H1 (cell line): ENCODE measurements around the gene POPDC3. TPM values are rescaled to one million over a fixed set of nuclear protein-coding genes. Genes with fewer than 3 reads are reported as not detected.

Experiments used
- CTCF ChIA-PET: fragments of 300-600 bp; sonication (Branson Sonifier 250); formaldehyde crosslinking; loops from one replicate; lab custom pipeline; 2021; ENCODE audit not compliant: partially characterized antibody; lab: Charles Lee
- POLR2A ChIA-PET: fragments of 300-600 bp; sonication (Branson Sonifier 250); formaldehyde crosslinking; loops from one replicate; lab custom pipeline; 2021; ENCODE audit warnings: inconsistent platforms; ENCODE audit not compliant: partially characterized antibody; lab: Charles Lee
- DNase-seq, 2 experiments: peaks; one replicate each; pipeline versions ENCODE4 v3.0.0 to v3.0.0-alpha.2; 2010 to 2022; ENCODE audit warnings: low spot score in 2 of 2, low read depth in 1 of 2, mixed read lengths in 1 of 2
- FAIRE-seq: peaks from 2 replicates; lab custom pipeline; 2011; peaks lifted over from hg19 to GRCh38; lab: Jason Lieb, UNC
- H2AFZ ChIP-seq: 2 replicates; pipeline ENCODE4 v1.8.1; 2012; ENCODE audit warnings: low read length, inconsistent platforms
- H2AK5ac ChIP-seq: 2 replicates; pipeline ENCODE4 v1.6.1; 2013; ENCODE audit warnings: low read depth, low read length
- H2BK120ac ChIP-seq: replicated peaks from 2 replicates; pipeline ENCODE3; 2013; ENCODE audit warnings: low read depth, low read length, inconsistent platforms
- H2BK12ac ChIP-seq: 2 replicates; pipeline ENCODE4 v1.6.1; 2013; ENCODE audit warnings: low read depth, low read length
- H2BK15ac ChIP-seq: 2 replicates; pipeline ENCODE4 v1.6.1; 2013; ENCODE audit warnings: low read length
- H2BK20ac ChIP-seq: 2 replicates; pipeline ENCODE4 v1.6.1; 2013; ENCODE audit warnings: low read length
- H2BK5ac ChIP-seq: 2 replicates; pipeline ENCODE4 v1.6.1; 2013; ENCODE audit warnings: low read depth, low read length
- H3K14ac ChIP-seq: 2 replicates; pipeline ENCODE4 v1.6.1; 2013; ENCODE audit warnings: inconsistent platforms; ENCODE audit not compliant: insufficient read length
- H3K18ac ChIP-seq: 2 replicates; pipeline ENCODE4 v1.6.1; 2013; ENCODE audit warnings: low read length; ENCODE audit errors: extremely low read depth
- H3K23ac ChIP-seq: 2 replicates; pipeline ENCODE4 v1.6.1; 2013; ENCODE audit warnings: inconsistent platforms; ENCODE audit not compliant: insufficient read length
- H3K23me2 ChIP-seq: 2 replicates; pipeline ENCODE4 v1.6.1; 2013; ENCODE audit warnings: low read depth, low read length
- H3K27ac ChIP-seq: 2 replicates; pipeline ENCODE4 v1.6.1; 2011; ENCODE audit warnings: low read depth, low read length, inconsistent platforms
- H3K27me3 ChIP-seq, 4 experiments: replicated peaks in 1 of 4; 1 replicate in 1 of 4; 2 replicates in 3 of 4; pipeline versions ENCODE4 v1.6.1 to v1.8.1; 2011 to 2013; ENCODE audit warnings: low read length in 3 of 4, mild to moderate bottlenecking in 3 of 4, inconsistent platforms in 2 of 4, mixed read lengths in 2 of 4, moderate library complexity in 1 of 4; ENCODE audit not compliant: control insufficient read depth in 3 of 4, insufficient read depth in 3 of 4; ENCODE audit errors: extremely low read depth in 1 of 4
- H3K36me3 ChIP-seq, 4 experiments: 2 replicates each; pipeline versions ENCODE4 v1.6.1 to v1.8.1; 2011 to 2013; ENCODE audit warnings: mild to moderate bottlenecking in 4 of 4, low read length in 3 of 4, moderate library complexity in 2 of 4, control low read depth in 1 of 4, inconsistent platforms in 1 of 4; ENCODE audit not compliant: insufficient read depth in 4 of 4, control insufficient read depth in 2 of 4
- H3K4ac ChIP-seq: replicated peaks from 2 replicates; pipeline ENCODE3; 2013; ENCODE audit warnings: low read length, low read depth, mixed read lengths, inconsistent platforms; ENCODE audit not compliant: insufficient read length
- H3K4me1 ChIP-seq, 4 experiments: replicated peaks in 1 of 4; 1 replicate in 1 of 4; 2 replicates in 3 of 4; pipeline versions ENCODE4 v1.6.1 to v1.8.1; 2011 to 2013; ENCODE audit warnings: low read length in 3 of 4, inconsistent platforms in 2 of 4, mixed read lengths in 1 of 4; ENCODE audit not compliant: insufficient read depth in 4 of 4, control insufficient read depth in 3 of 4
- H3K4me2 ChIP-seq, 2 experiments: 2 replicates each; pipeline versions ENCODE4 v1.6.1 to v1.8.1; 2011 to 2013; ENCODE audit warnings: low read depth in 2 of 2, low read length in 2 of 2, control low read depth in 1 of 2, inconsistent platforms in 1 of 2, mild to moderate bottlenecking in 1 of 2; ENCODE audit not compliant: insufficient read depth in 1 of 2
- H3K4me3 ChIP-seq, 4 experiments: fragments of 200-600, 300-600 bp in 1 of 4; sonication (generic), shearing (Covaris generic), sonication (Bioruptor Twin) in 1 of 4; 2 replicates each; pipeline versions ENCODE4 v1.5.1 to v1.8.1; 2011 to 2016; ENCODE audit warnings: low read length in 4 of 4, low read depth in 3 of 4, control low read depth in 2 of 4, inconsistent platforms in 2 of 4, mild to moderate bottlenecking in 2 of 4, mixed read lengths in 1 of 4, moderate library complexity in 1 of 4; ENCODE audit not compliant: insufficient read depth in 2 of 4; ENCODE audit errors: extremely low read depth in 1 of 4
- H3K56ac ChIP-seq: replicated peaks from 2 replicates; pipeline ENCODE3; 2013; ENCODE audit warnings: low read depth, mild to moderate bottlenecking, mixed read lengths, low read length, inconsistent platforms; ENCODE audit not compliant: insufficient read length
- H3K79me1 ChIP-seq: 2 replicates; pipeline ENCODE4 v1.6.1; 2013; ENCODE audit warnings: low read depth, low read length, control low read depth
- H3K79me2 ChIP-seq, 2 experiments: 2 replicates each; pipeline versions ENCODE4 v1.6.1 to v1.8.1; 2012 to 2013; ENCODE audit warnings: low read length in 2 of 2, mild to moderate bottlenecking in 2 of 2, inconsistent platforms in 1 of 2; ENCODE audit not compliant: insufficient read depth in 2 of 2, control insufficient read depth in 1 of 2
- H3K9ac ChIP-seq, 4 experiments: replicated peaks in 1 of 4; 1 replicate in 1 of 4; 2 replicates in 3 of 4; pipeline versions ENCODE4 v1.6.1 to v1.8.1; 2011 to 2013; ENCODE audit warnings: low read depth in 3 of 4, low read length in 3 of 4, control low read depth in 2 of 4, mild to moderate bottlenecking in 2 of 4, moderate library complexity in 2 of 4, inconsistent platforms in 1 of 4; ENCODE audit errors: extremely low read depth in 1 of 4
- H3K9me3 ChIP-seq, 2 experiments: 2 replicates each; pipeline versions ENCODE4 v1.6.1 to v1.8.1; 2012 to 2013; ENCODE audit warnings: mild to moderate bottlenecking in 2 of 2, moderate library complexity in 2 of 2, control low read depth in 1 of 2, inconsistent platforms in 1 of 2, low read depth in 1 of 2, low read length in 1 of 2, mixed read lengths in 1 of 2; ENCODE audit not compliant: insufficient read depth in 2 of 2
- H4K20me1 ChIP-seq, 2 experiments: replicated peaks in 1 of 2; 2 replicates each; pipeline versions ENCODE3 to v1.8.1; 2011 to 2013; ENCODE audit warnings: inconsistent platforms in 2 of 2, low read length in 2 of 2, mild to moderate bottlenecking in 1 of 2; ENCODE audit not compliant: insufficient read depth in 2 of 2, control insufficient read depth in 1 of 2
- H4K5ac ChIP-seq: 2 replicates; pipeline ENCODE4 v1.6.1; 2013; ENCODE audit warnings: low read length, low read depth, mixed read lengths, inconsistent platforms; ENCODE audit not compliant: insufficient read length
- H4K8ac ChIP-seq: 2 replicates; pipeline ENCODE4 v1.8.0; 2013; ENCODE audit warnings: mild to moderate bottlenecking, moderate library complexity, low read length, inconsistent platforms; ENCODE audit not compliant: insufficient read depth; ENCODE audit errors: extremely low read depth
- H4K91ac ChIP-seq: replicated peaks from 2 replicates; pipeline ENCODE3; 2013; ENCODE audit warnings: low read length, mixed read lengths, inconsistent platforms; ENCODE audit not compliant: insufficient read length
- ASH2L ChIP-seq: fragments of 200-600, 300-600 bp; sonication (generic); IDR thresholded peaks from one replicate; pipeline ENCODE4 v1.7.1; 2017; ENCODE audit warnings: low read length
- CHD2 ChIP-seq: IDR thresholded peaks from 2 replicates; pipeline ENCODE4 v1.6.1; 2012; ENCODE audit warnings: low read length, improper control_type of control experiment
- E2F6 ChIP-seq: IDR thresholded peaks from 2 replicates; pipeline ENCODE4 v1.6.1; 2012; ENCODE audit warnings: inconsistent platforms
- KDM1A ChIP-seq: fragments of 200-600, 300-600 bp; sonication (generic); IDR thresholded peaks from 2 replicates; pipeline ENCODE4 v1.7.1; 2016; ENCODE audit warnings: mild to moderate bottlenecking, low read length, borderline replicate concordance
- KDM4A ChIP-seq: IDR thresholded peaks from one replicate; pipeline ENCODE4 v1.7.1; 2012; ENCODE audit warnings: low read depth, mild to moderate bottlenecking, moderate library complexity, low read length, inconsistent platforms; ENCODE audit not compliant: severe bottlenecking
- RXRA ChIP-seq: IDR thresholded peaks from 2 replicates; pipeline ENCODE4 v1.6.1; 2011; ENCODE audit warnings: low read depth, mild to moderate bottlenecking, low read length, moderate library complexity; ENCODE audit not compliant: insufficient read depth
- SUZ12 ChIP-seq: fragments of 200-600 bp; sonication (generic); IDR thresholded peaks from 2 replicates; pipeline ENCODE4 v1.6.1; 2012; ENCODE audit warnings: mild to moderate bottlenecking, inconsistent platforms, low read length, moderate library complexity, mixed read lengths
- WGBS, 2 experiments: shearing (Covaris generic) in 1 of 2; methylation state at CpG; one replicate each; pipeline versions ENCODE4 v1.1.6 to v1.1.7; 2013 to 2015; ENCODE audit warnings: low lambda C conversion rate in 2 of 2, mixed read lengths in 2 of 2, inconsistent platforms in 1 of 2, low coverage in 1 of 2, missing lambda C conversion rate in 1 of 2; ENCODE audit not compliant: insufficient replicate concordance in 2 of 2, insufficient coverage in 1 of 2, insufficient read length in 1 of 2; ENCODE audit errors: extremely low coverage in 1 of 2, missing lambda C conversion rate in 1 of 2; 5-methylcytosine and 5-hydroxymethylcytosine counted together
- polyA plus RNA-seq, 7 experiments: library from polyadenylated mRNA; depleted of rRNA in 3 of 7; stranded (reverse) in 5 of 7; unstranded in 2 of 7; fragments of >200 nt in 5 of 7; fragments of 200-250 nt in 2 of 7; gene quantifications; 1 replicate in 5 of 7; 2 replicates in 1 of 7; 4 replicates in 1 of 7; pipeline versions ENCODE4 v1.2.1 to v1.2.3, GENCODE V29; 2011 to 2013; ENCODE audit warnings: missing spikeins in 2 of 7, mixed read lengths in 2 of 7
- total RNA-seq: library from RNA; stranded (reverse); fragmentation: NEBNext Ultra II Directional; extraction: Animal tissue kit (Norgen Biotek cat#: 25700); gene quantifications from 2 replicates; pipeline ENCODE4 v1.2.1, GENCODE V29; 2021

POPDC3 gene
- total and polyA plus RNA-seq, 2 of the 8 experiments (the other 6 are each of a cell fraction or from before 2014, with no cell fraction given) = 3.7 to 6.5 TPM

- Histone ChIP-seq H4K91ac (no peak overlapping the region), H4K20me1 (no peaks in the 10 kb centered on the region), H3K79me1 (no peaks in the 10 kb centered on the region), H3K36me3 (no peaks in the 10 kb centered on the region), H2AFZ (no peak overlapping the region), H2AK5ac (no peak overlapping the region), H2BK15ac (no peak overlapping the region), H3K4me2 (no peak overlapping the region), H2BK12ac (no peak overlapping the region), H3K4me3 (no peak overlapping the region), H3K9me3 (no peaks in the 10 kb centered on the region), H3K4ac (no peak overlapping the region), H3K9ac (no peak overlapping the region), H3K23me2 (no peaks in the 10 kb centered on the region; the same call in 1 of the 2 replicates), H4K8ac (no peak overlapping the region), H3K14ac (no peak overlapping the region), H3K18ac (no peak overlapping the region), H2BK5ac (no peak overlapping the region), H2BK20ac (no peak overlapping the region), H3K23ac (no peak overlapping the region), H3K27me3 (peaks cover 0 to 3% (median 0%) of the 10 kb centered on the region in 4 experiments; a peak in 3 of 7 replicates), H3K79me2 (no peaks in the 10 kb centered on the region), H3K56ac (no peak overlapping the region), H3K27ac (no peak overlapping the region), H4K5ac (no peak overlapping the region), H3K4me1 (peaks cover 0 to 17% (median 7%) of the 10 kb centered on the region in 4 experiments; a peak in 5 of 7 replicates), H2BK120ac (no peak overlapping the region)
- ChIA-PET CTCF (interaction anchor here (0.9 to 1.1 kb wide), 2 partner anchors 9 to 12 kb away, joined by 3 read pairs; no protein-coding TSS in a partner anchor), POLR2A (no interaction called here)
- 91% methylated on average over 2 of the region's 2 CpGs; no CpG with 5 or more reads in 1 of the 2 experiments for WGBS, 2 experiments
- DNase-seq (no peak), FAIRE-seq (no peak)
- TF ChIP-seq ASH2L (no peak), SUZ12 (no peak), E2F6 (no peak), RXRA (no peak), KDM4A (no peak), KDM1A (no peak), CHD2 (no peak)
Measured at GRCh38 chr6:105184921-105185320, 5.1 kb upstream of the POPDC3 start.
